Measurements from ENCODE around the gene GJA1. TPM values are rescaled to one million over a fixed set of nuclear protein-coding genes. Genes with fewer than 3 reads are reported as not detected.

The GJA1 gene
- total and polyA plus RNA-seq, 2 donors from 2014 or later = 14.2 to 47.8 TPM

- no peaks in the 10 kb centered on the region for H3K4me1 ChIP-seq (ENCODE audit: control insufficient read depth in 2 of 3, insufficient read depth in 2 of 3, low read depth in 1 of 3, low read length in 3 of 3)
- no peak for FAIRE-seq
Observed at GRCh38 chr6:121485359-121485811, 49.9 kb downstream of the GJA1 start.

DNA sequence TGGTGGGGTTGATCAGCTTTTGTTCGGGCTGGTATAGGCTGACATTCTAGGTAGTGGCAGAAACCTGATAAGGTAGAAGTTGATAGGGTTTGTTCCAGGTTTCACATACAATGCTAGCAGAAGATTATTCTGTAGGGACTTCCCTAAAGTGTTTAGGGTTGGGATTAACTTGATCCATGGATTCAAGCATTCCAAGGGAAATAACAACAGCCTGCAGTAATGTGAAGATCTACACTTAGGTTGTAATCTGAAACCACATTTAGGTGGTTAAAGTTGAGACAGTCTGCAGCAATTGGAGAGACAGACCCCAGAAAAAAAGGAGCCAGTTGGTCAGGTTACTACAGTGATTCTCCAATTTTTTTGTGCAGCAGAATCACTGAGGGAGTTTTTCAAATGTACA is 56.1 kb downstream of the GJA1 start:
- no peak for FAIRE-seq
- no peak overlapping the region for H3K9ac ChIP-seq (ENCODE audit: low read length in 3 of 3)

More at GRCh38 chr6:121485359-121485811, 49.9 kb downstream of the GJA1 start:
- H3K4me3 ChIP-seq (ENCODE audit: low read length in 3 of 3) = no peak overlapping the region
- peak in 1 of 5 donors; percentile 30 for DNase-seq
- no peaks in the 10 kb centered on the region for H3K36me3 ChIP-seq (ENCODE audit: control insufficient read depth in 2 of 3, insufficient read depth in 3 of 3, low read length in 3 of 3)
- H3K27me3 ChIP-seq (ENCODE audit: control insufficient read depth, insufficient read depth, low read length) = no peaks in the 10 kb centered on the region
- no peak overlapping the region for H3K9ac ChIP-seq (ENCODE audit: low read length in 3 of 3)
- no peak overlapping the region for H3K27ac ChIP-seq (ENCODE audit: low read depth in 2 of 2, low read length in 2 of 2)
- intact Hi-C loops (cut with DNase I) = no loop called here
- no peaks in the 10 kb centered on the region for H3K9me3 ChIP-seq (ENCODE audit: control insufficient read depth in 2 of 3, insufficient read depth in 1 of 3, low read length in 3 of 3)
- TF ChIP-seq, protein P1, sequence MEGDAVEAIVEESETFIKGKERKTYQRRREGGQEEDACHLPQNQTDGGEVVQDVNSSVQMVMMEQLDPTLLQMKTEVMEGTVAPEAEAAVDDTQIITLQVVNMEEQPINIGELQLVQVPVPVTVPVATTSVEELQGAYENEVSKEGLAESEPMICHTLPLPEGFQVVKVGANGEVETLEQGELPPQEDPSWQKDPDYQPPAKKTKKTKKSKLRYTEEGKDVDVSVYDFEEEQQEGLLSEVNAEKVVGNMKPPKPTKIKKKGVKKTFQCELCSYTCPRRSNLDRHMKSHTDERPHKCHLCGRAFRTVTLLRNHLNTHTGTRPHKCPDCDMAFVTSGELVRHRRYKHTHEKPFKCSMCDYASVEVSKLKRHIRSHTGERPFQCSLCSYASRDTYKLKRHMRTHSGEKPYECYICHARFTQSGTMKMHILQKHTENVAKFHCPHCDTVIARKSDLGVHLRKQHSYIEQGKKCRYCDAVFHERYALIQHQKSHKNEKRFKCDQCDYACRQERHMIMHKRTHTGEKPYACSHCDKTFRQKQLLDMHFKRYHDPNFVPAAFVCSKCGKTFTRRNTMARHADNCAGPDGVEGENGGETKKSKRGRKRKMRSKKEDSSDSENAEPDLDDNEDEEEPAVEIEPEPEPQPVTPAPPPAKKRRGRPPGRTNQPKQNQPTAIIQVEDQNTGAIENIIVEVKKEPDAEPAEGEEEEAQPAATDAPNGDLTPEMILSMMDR (IDR thresholded peaks at IDR 0.05; ENCODE audit: borderline replicate concordance, extremely low read depth, insufficient read depth) = no peak

GRCh38 chr6:121492536-121492935 is 57.1 kb downstream of the GJA1 start:
- TF ChIP-seq, protein P1 (IDR thresholded peaks at IDR 0.05; ENCODE audit: borderline replicate concordance, extremely low read depth, insufficient read depth) = no peak

More for the DNA sequence above, 56.1 kb downstream of the GJA1 start:
- TF ChIP-seq, protein P1 (IDR thresholded peaks at IDR 0.05; ENCODE audit: borderline replicate concordance, extremely low read depth, insufficient read depth) = no peak
- DNase-seq = no peak
- intact Hi-C loops (cut with DNase I) = no loop called here
- H3K4me3 ChIP-seq (ENCODE audit: low read length in 3 of 3) = no peak overlapping the region
- no peaks in the 10 kb centered on the region for H3K4me1 ChIP-seq (ENCODE audit: control insufficient read depth in 2 of 3, insufficient read depth in 2 of 3, low read depth in 1 of 3, low read length in 3 of 3)
- H3K27ac ChIP-seq (ENCODE audit: low read depth in 2 of 2, low read length in 2 of 2) = no peak overlapping the region
- no peaks in the 10 kb centered on the region for H3K9me3 ChIP-seq (ENCODE audit: control insufficient read depth in 2 of 3, insufficient read depth in 1 of 3, low read length in 3 of 3)
- no peaks in the 10 kb centered on the region for H3K36me3 ChIP-seq (ENCODE audit: control insufficient read depth in 2 of 3, insufficient read depth in 3 of 3, low read length in 3 of 3)
- H3K27me3 ChIP-seq (ENCODE audit: control insufficient read depth, insufficient read depth, low read length) = no peaks in the 10 kb centered on the region

DNA sequence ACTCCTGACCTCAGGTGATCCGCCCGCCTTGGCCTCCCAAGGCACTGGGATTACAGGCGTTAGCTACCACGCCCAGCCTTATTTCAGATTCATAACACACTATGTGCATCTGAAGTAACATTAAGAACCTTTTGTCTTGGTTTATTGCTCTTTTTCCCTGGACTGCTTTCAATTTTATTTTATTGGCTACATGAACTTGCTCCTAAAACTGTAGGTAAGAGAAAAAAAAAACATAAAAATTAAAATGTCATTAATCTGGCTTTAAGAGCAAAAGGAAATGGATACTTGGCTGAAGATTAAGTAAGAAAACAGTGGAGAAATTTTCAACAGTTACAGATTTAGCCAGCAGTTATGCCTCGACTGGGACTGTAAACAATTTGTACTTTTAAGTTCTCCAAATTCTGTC is 62.5 kb downstream of the GJA1 start:
- Histone ChIP-seq H3K27me3 (ENCODE audit: control insufficient read depth, insufficient read depth, low read length) (no peaks in the 10 kb centered on the region), H3K4me1 (ENCODE audit: control insufficient read depth in 2 of 3, insufficient read depth in 2 of 3, low read depth in 1 of 3, low read length in 3 of 3) (no peaks in the 10 kb centered on the region), H3K36me3 (ENCODE audit: control insufficient read depth in 2 of 3, insufficient read depth in 3 of 3, low read length in 3 of 3) (no peaks in the 10 kb centered on the region), H3K9ac (ENCODE audit: low read length in 3 of 3) (no peak overlapping the region), H3K9me3 (ENCODE audit: control insufficient read depth in 2 of 3, insufficient read depth in 1 of 3, low read length in 3 of 3) (no peaks in the 10 kb centered on the region), H3K27ac (ENCODE audit: low read depth in 2 of 2, low read length in 2 of 2) (no peak overlapping the region), H3K4me3 (ENCODE audit: low read length in 3 of 3) (no peak overlapping the region)
- FAIRE-seq = no peak
- DNase-seq = peak in 1 of 5 donors; percentile 51
- intact Hi-C loops (cut with DNase I) = no loop called here
- TF ChIP-seq, protein P1 (IDR thresholded peaks at IDR 0.05; ENCODE audit: borderline replicate concordance, extremely low read depth, insufficient read depth) = no peak

More at GRCh38 chr6:121492536-121492935, 57.1 kb downstream of the GJA1 start:
- H3K27ac ChIP-seq (ENCODE audit: low read depth in 2 of 2, low read length in 2 of 2) = no peak overlapping the region
- no peaks in the 10 kb centered on the region for H3K36me3 ChIP-seq (ENCODE audit: control insufficient read depth in 2 of 3, insufficient read depth in 3 of 3, low read length in 3 of 3)
- no peaks in the 10 kb centered on the region for H3K9me3 ChIP-seq (ENCODE audit: control insufficient read depth in 2 of 3, insufficient read depth in 1 of 3, low read length in 3 of 3)
- FAIRE-seq (no peak), DNase-seq (no peak)
- intact Hi-C loops (cut with DNase I) = no loop called here
- H3K27me3 ChIP-seq (ENCODE audit: control insufficient read depth, insufficient read depth, low read length) = no peaks in the 10 kb centered on the region
- no peak overlapping the region for H3K4me3 ChIP-seq (ENCODE audit: low read length in 3 of 3)
- no peaks in the 10 kb centered on the region for H3K4me1 ChIP-seq (ENCODE audit: control insufficient read depth in 2 of 3, insufficient read depth in 2 of 3, low read depth in 1 of 3, low read length in 3 of 3)
- H3K9ac ChIP-seq (ENCODE audit: low read length in 3 of 3) = no peak overlapping the region
